ENCODE data around the gene NTNG2.

DNA sequence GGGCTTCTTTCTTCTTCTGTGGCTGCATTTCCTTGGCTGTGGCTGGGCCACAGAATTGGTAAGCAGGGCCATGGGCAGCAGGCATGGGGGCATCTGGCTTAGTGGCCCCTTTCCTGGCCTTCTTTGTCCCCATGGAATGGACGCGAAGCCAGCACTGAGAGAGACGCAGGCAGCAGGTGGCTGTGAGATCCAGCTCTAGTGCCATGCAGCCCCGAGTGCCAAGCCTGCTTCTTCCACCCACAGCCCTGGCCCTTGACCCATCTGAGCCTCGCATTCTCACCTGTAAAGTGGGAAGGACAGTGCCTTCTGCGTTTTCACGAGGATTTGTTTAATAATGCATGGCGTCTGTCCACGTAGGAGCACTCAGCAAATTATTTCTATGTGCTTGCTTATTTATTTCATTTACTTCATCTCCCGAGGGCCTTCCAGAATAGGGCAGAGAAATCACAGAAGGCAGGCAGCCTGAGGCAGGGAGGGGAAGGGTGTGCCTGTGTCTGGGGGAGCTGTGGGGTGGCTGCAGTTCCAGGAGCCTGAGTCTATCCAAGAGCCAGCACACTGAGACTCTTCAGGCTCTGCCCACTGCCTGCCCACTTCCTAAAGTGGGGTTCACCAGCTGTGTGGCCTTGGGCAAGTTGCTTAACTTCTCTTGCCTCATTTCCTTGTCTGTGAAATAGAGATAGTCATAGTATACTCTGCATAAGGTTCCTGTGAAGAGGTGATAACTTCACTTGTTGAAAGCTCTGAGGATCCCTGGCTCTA, 55.2 kb downstream of the NTNG2 start:
- TF ChIP-seq CTCF (IDR thresholded peaks at IDR 0.05), result no peak
- no peak for TF ChIP-seq POLR2A (IDR thresholded peaks at IDR 0.05)

Data from body of pancreas (tissue), 4 donors.